ENCODE data around the gene PPP1CA.
"Not testable (repeated sequence)": the region's sequence is repeated elsewhere in the genome, so short reads cannot be mapped to it uniquely, and the experiment has no call there.

PPP1CA gene

DNA sequence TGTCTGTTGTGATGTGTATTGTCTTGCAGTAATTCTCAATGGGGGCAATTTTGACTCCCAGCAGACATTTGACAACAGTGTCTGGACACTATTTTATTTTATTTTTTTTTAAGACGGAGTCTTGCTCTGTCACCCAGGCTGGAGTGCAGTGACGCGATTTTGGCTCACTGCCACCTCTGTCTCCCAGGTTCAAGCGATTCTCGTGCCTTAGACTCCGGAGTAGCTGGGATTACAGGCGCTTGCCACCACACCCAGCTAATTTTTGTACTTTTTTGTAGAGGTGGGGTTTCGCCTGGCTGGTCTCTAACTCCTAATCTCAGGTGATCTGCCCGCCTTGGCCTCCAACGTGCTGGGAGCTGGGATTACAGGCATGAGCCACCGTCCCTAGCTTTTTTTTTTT, 28.1 kb upstream of the PPP1CA start:
- in situ Hi-C loops (cut with HindIII; ENCODE audit: low sequenced_read_pairs): no loop called here
- TF ChIP-seq, protein P1, sequence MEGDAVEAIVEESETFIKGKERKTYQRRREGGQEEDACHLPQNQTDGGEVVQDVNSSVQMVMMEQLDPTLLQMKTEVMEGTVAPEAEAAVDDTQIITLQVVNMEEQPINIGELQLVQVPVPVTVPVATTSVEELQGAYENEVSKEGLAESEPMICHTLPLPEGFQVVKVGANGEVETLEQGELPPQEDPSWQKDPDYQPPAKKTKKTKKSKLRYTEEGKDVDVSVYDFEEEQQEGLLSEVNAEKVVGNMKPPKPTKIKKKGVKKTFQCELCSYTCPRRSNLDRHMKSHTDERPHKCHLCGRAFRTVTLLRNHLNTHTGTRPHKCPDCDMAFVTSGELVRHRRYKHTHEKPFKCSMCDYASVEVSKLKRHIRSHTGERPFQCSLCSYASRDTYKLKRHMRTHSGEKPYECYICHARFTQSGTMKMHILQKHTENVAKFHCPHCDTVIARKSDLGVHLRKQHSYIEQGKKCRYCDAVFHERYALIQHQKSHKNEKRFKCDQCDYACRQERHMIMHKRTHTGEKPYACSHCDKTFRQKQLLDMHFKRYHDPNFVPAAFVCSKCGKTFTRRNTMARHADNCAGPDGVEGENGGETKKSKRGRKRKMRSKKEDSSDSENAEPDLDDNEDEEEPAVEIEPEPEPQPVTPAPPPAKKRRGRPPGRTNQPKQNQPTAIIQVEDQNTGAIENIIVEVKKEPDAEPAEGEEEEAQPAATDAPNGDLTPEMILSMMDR (IDR thresholded peaks at IDR 0.05; ENCODE audit: low read depth, low read length, missing control alignments): no peak
- no peak for DNase-seq (ENCODE audit: low read depth)
- H3K4me3 ChIP-seq (ENCODE audit: low read depth, low read length): no peak overlapping the region

DNA sequence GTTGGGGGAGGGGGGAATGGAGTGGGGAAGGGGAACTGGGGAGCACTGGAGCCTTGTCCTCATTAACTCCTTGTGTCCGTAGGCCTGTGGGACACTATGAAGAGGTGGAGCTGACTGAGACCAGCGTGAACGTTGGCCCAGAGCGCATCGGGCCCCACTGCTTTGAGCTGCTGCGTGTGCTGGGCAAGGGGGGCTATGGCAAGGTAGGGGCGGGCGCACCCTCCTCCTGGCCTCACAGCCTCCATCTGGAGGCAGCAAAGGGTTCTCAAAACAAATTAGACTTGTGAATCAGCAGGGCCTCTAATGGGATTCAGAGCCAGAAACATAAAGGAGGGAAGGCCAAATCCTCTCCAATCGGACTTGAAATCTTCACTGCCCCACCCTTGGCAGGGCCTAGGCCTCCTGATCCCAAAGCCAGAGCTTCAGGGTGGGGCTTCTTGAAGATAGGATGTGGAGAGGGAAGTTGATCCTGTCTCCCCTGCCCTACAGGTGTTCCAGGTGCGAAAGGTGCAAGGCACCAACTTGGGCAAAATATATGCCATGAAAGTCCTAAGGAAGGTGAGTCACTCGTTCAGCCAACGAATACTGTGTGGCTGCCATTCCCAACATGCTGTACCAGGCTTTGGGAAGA, 27.5 kb upstream of the PPP1CA start:
- peak overlapping the region; percentile 98 for H3K4me3 ChIP-seq (ENCODE audit: low read depth, low read length)
- TF ChIP-seq, protein P1 (IDR thresholded peaks at IDR 0.05; ENCODE audit: low read depth, low read length, missing control alignments): no peak
- DNase-seq (ENCODE audit: low read depth): no peak
- in situ Hi-C loops (cut with HindIII; ENCODE audit: low sequenced_read_pairs): no loop called here

DNA sequence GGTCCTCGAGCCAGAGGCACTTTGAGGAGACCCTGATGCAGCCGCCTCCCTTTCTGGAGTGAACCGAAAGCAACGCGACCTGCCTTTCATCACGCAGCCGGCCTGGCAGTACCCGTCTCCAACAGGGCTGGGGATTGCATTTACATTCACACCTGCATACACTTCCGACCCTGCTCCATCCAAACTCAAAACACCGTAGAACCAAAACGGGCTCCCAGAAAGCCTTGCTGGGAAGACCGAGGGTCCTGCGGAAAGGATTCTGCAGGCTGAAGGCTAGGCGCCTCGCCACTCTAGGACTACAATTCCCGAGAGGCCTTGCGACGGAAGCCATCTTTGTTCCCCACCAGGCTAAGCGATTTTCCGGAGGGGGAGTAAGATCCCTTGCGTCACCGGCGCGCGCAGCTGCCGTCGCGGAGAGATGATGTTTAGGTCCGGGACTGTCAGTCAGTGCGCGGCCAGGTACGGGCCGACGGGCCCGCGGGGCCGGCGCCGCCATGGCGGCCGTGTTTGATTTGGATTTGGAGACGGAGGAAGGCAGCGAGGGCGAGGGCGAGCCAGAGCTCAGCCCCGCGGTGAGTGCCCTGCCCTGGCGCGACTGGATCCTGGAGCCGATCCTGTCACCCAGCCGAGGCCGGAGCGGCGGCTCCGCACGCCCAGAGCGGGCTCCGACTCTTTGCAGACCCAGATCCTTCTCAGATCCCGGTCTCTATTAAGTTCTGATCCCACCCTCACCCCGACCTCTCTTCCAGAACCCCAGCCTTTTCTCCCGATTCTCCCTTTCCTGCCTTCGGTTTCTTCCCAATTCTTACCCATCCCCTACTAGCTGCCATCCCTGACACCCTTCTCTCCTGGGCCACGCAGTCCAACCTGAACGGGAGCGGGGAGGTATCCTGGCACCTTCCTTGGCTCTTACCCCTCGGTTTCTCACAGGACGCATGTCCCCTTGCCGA, 26.7 kb upstream of the PPP1CA start, which contains the start of gene RPS6KB2:
RPS6KB2 (plus strand) TSS at position 443 of the 950 bp plus-strand sequence; CDS start at position 495, 52 bp downstream.
- TF ChIP-seq, protein P1 (IDR thresholded peaks at IDR 0.05; ENCODE audit: low read depth, low read length, missing control alignments): no peak
- H3K4me3 ChIP-seq (ENCODE audit: low read depth, low read length): peak within 1 kb of the TSS; percentile 98
- in situ Hi-C loops (cut with HindIII; ENCODE audit: low sequenced_read_pairs): no loop called here
- peak; percentile 94 for DNase-seq (ENCODE audit: low read depth)

DNA sequence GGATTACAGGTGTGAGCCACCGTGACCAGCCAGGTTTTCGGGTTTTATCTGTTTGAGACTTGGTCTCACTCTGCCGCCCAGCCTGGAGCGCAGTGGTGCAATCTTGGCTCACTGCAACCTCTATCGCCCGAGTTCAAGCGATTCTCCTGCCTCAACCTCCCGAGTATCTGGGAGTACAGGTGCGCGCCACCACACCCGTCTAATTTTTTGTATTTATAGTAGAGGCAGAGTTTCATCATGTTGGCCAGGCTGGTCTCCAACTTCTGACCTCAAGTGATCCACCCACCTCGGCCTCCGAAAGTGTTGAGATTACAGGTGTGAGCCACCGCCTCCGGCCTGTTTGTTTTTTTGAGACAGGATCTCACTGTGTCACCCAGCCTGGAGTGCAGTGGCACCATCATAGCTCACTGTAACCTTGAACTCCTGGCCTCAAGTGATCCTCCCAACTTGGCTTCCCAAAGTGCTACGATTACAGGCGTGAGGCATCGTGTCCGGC, 25.8 kb upstream of the PPP1CA start:
- in situ Hi-C loops (cut with HindIII; ENCODE audit: low sequenced_read_pairs); DNase-seq (ENCODE audit: low read depth): not testable (repeated sequence)
- peak overlapping the region; percentile 98 for H3K4me3 ChIP-seq (ENCODE audit: low read depth, low read length)

DNA sequence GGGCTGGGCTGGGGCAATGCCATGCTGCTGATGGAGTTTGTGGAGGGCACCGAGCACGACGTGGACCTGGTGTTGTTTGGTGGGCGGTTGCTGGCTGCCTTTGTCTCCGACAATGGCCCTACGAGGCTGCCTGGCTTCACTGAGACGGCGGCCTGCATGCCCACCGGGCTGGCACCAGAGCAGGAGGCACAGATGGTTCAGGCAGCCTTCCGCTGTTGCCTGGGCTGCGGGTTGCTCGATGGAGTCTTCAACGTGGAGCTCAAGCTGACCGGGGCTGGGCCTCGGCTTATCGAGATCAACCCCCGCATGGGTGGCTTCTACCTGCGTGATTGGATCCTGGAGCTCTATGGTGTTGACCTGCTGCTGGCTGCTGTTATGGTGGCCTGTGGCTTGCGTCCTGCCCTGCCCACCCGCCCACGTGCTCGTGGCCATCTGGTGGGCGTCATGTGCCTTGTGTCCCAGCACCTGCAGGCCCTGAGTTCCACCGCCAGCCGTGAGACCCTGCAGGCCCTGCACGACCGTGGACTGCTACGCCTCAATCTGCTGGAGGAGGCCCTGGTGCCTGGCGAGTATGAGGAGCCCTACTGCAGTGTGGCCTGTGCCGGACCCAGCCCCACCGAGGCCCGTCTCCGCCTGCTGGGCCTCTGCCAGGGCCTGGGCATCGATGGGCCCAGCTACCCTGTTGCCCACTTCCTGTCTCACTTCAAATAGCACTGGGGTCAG, 22.4 kb upstream of the PPP1CA start:
- no peak for DNase-seq (ENCODE audit: low read depth)
- TF ChIP-seq, protein P1 (IDR thresholded peaks at IDR 0.05; ENCODE audit: low read depth, low read length, missing control alignments): no peak
- no peak overlapping the region for H3K4me3 ChIP-seq (ENCODE audit: low read depth, low read length)
- in situ Hi-C loops (cut with HindIII; ENCODE audit: low sequenced_read_pairs): no loop called here

DNA sequence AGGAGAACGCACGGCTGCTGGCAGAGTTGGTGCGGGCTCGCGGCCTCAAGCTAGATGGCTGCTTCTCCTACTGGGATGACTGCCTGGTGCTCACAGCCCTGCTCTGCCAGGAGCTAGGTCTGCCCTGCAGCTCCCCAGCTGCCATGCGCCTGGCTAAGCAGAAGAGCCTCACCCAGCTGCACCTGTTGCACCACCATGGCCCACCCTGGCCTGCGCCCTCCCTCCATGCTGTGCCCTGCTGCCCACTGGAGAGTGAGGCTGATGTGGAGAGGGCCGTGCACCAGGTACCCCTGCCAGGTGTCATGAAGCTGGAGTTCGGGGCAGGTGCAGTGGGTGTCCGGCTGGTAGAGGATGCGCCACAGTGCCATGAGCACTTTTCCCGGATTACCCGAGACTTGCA, 21.8 kb upstream of the PPP1CA start:
- in situ Hi-C loops (cut with HindIII; ENCODE audit: low sequenced_read_pairs): no loop called here
- DNase-seq (ENCODE audit: low read depth): no peak
- TF ChIP-seq, protein P1 (IDR thresholded peaks at IDR 0.05; ENCODE audit: low read depth, low read length, missing control alignments): no peak
- H3K4me3 ChIP-seq (ENCODE audit: low read depth, low read length): no peak overlapping the region

Data from astrocyte of the cerebellum (primary cell).